ENCODE measurements around the gene SHANK3.

The SHANK3 gene

GRCh38 chr22:50714631-50715179, 42.1 kb downstream of the SHANK3 start:
- DNase-seq, result no peak

- no peak for DNase-seq
Observed at GRCh38 chr22:50715250-50715649, 42.6 kb downstream of the SHANK3 start.

GRCh38 chr22:50715776-50716175, 43.2 kb downstream of the SHANK3 start:
- DNase-seq, result no peak

GRCh38 chr22:50716290-50717024, 43.8 kb downstream of the SHANK3 start:
- DNase-seq, result no peak

- no peak for DNase-seq
Observed at GRCh38 chr22:50717709-50718351, 45.2 kb downstream of the SHANK3 start.

GRCh38 chr22:50718352-50718709, 45.7 kb downstream of the SHANK3 start:
- DNase-seq, result no peak

GRCh38 chr22:50719814-50720300, 47.2 kb downstream of the SHANK3 start:
- DNase-seq, result no peak

GRCh38 chr22:50720301-50721256, 48.0 kb downstream of the SHANK3 start:
- no peak for DNase-seq

- DNase-seq, result no peak
Observed at GRCh38 chr22:50721257-50721844, 48.7 kb downstream of the SHANK3 start.

- DNase-seq, result no peak
Observed at GRCh38 chr22:50722048-50722701, 49.6 kb downstream of the SHANK3 start.
